Measurements from ENCODE around the gene GAPVD1. TPM values are rescaled to one million over a fixed set of nuclear protein-coding genes. Genes with fewer than 3 reads are reported as not detected.
A peak's percentile ranks its signal among the peaks of the same experiment; 100 is the strongest.

Gene GAPVD1
- total and polyA plus RNA-seq, 2 of the 13 experiments (the other 11 are each of a cell fraction or from before 2014, with no cell fraction given): 11.1 to 33.2 TPM

- TF ChIP-seq ELF4 (CRISPR knock-in tag; IDR thresholded peaks at IDR 0.05; ENCODE audit: borderline replicate concordance) (no peak), RAD51 (IDR thresholded peaks at IDR 0.05; ENCODE audit: borderline replicate concordance) (no peak), TGIF2 (CRISPR knock-in tag; IDR thresholded peaks at IDR 0.05) (peak; percentile 65; the same call in 1 of the 2 replicates), CAMTA2 (CRISPR knock-in tag; IDR thresholded peaks at IDR 0.05; ENCODE audit: borderline replicate concordance) (no peak), ZNF329 (CRISPR knock-in tag; IDR thresholded peaks at IDR 0.05; ENCODE audit: low read depth) (no peak), ZFP41 (CRISPR knock-in tag; IDR thresholded peaks at IDR 0.05; ENCODE audit: borderline replicate concordance) (no peak), NFIB (CRISPR knock-in tag; IDR thresholded peaks at IDR 0.05; ENCODE audit: borderline replicate concordance) (no peak), PAX8 (CRISPR knock-in tag; IDR thresholded peaks at IDR 0.05; ENCODE audit: borderline replicate concordance) (no peak), ZNF670 (CRISPR knock-in tag; IDR thresholded peaks at IDR 0.05; ENCODE audit: borderline replicate concordance) (no peak), ETV5 (CRISPR knock-in tag; IDR thresholded peaks at IDR 0.05; ENCODE audit: borderline replicate concordance) (no peak; the same call in 1 of the 2 replicates), HNF4G (IDR thresholded peaks at IDR 0.05; ENCODE audit: borderline replicate concordance, low read depth, low read length) (no peak), HNF4G (CRISPR knock-in tag; IDR thresholded peaks at IDR 0.05; ENCODE audit: borderline replicate concordance, low read depth) (no peak), ZNF552 (CRISPR knock-in tag; IDR thresholded peaks at IDR 0.05; ENCODE audit: borderline replicate concordance) (no peak), JUN (CRISPR knock-in tag; IDR thresholded peaks at IDR 0.05) (0 out of 2 replicates have a peak, but pooled peaks have one; percentile 15), ZNF589 (CRISPR knock-in tag; conservative IDR thresholded peaks at IDR 0.05) (no peak), ZNF547 (CRISPR knock-in tag; IDR thresholded peaks at IDR 0.05) (no peak), MTF1 (CRISPR knock-in tag; IDR thresholded peaks at IDR 0.05) (no peak; the same call in 1 of the 2 replicates), ZNF691 (CRISPR knock-in tag; IDR thresholded peaks at IDR 0.05; ENCODE audit: borderline replicate concordance, low read depth) (0 out of 2 replicates have a peak, but pooled peaks have one; percentile 33), ARNT (IDR thresholded peaks at IDR 0.05) (no peak), RFX5 (IDR thresholded peaks at IDR 0.05; ENCODE audit: low read depth, low read length) (no peak), MEIS2 (CRISPR knock-in tag; IDR thresholded peaks at IDR 0.05) (no peak), NFKBIZ (CRISPR knock-in tag; IDR thresholded peaks at IDR 0.05) (peak; percentile 84)
- TF ChIP-seq, protein P1, sequence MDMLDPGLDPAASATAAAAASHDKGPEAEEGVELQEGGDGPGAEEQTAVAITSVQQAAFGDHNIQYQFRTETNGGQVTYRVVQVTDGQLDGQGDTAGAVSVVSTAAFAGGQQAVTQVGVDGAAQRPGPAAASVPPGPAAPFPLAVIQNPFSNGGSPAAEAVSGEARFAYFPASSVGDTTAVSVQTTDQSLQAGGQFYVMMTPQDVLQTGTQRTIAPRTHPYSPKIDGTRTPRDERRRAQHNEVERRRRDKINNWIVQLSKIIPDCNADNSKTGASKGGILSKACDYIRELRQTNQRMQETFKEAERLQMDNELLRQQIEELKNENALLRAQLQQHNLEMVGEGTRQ (IDR thresholded peaks at IDR 0.05; ENCODE audit: low read depth, low read length): no peak
- TF ChIP-seq, protein P1 (CRISPR knock-in tag; IDR thresholded peaks at IDR 0.05; ENCODE audit: borderline replicate concordance): no peak
- TF ChIP-seq, protein P2, sequence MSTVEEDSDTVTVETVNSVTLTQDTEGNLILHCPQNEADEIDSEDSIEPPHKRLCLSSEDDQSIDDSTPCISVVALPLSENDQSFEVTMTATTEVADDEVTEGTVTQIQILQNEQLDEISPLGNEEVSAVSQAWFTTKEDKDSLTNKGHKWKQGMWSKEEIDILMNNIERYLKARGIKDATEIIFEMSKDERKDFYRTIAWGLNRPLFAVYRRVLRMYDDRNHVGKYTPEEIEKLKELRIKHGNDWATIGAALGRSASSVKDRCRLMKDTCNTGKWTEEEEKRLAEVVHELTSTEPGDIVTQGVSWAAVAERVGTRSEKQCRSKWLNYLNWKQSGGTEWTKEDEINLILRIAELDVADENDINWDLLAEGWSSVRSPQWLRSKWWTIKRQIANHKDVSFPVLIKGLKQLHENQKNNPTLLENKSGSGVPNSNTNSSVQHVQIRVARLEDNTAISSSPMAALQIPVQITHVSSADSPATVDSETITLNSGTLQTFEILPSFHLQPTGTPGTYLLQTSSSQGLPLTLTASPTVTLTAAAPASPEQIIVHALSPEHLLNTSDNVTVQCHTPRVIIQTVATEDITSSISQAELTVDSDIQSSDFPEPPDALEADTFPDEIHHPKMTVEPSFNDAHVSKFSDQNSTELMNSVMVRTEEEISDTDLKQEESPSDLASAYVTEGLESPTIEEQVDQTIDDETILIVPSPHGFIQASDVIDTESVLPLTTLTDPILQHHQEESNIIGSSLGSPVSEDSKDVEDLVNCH (CRISPR knock-in tag; IDR thresholded peaks at IDR 0.05): no peak
- TF ChIP-seq, protein P3, sequence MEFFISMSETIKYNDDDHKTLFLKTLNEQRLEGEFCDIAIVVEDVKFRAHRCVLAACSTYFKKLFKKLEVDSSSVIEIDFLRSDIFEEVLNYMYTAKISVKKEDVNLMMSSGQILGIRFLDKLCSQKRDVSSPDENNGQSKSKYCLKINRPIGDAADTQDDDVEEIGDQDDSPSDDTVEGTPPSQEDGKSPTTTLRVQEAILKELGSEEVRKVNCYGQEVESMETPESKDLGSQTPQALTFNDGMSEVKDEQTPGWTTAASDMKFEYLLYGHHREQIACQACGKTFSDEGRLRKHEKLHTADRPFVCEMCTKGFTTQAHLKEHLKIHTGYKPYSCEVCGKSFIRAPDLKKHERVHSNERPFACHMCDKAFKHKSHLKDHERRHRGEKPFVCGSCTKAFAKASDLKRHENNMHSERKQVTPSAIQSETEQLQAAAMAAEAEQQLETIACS (CRISPR knock-in tag; IDR thresholded peaks at IDR 0.05): no peak
Observed at GRCh38 chr9:125296843-125297372, 35.3 kb downstream of the GAPVD1 start (continued).
